Thyroid gland (tissue), 4 donors: Measurements from ENCODE around the gene GRIP2.

Experiments
- POLR2A ChIP-seq, 2 donors: fragments of 450-650 bp; IDR thresholded peaks; one replicate each; pipeline ENCODE4 v1.6.1; 2017; ENCODE audit warnings: antibody characterized with exemption in 2 of 2, mild to moderate bottlenecking in 2 of 2, moderate library complexity in 1 of 2
- TF ChIP-seq, protein P1 (sequence below), 6 experiments: fragments of 200-600 bp in 3 of 6; fragments of 450-650 bp in 3 of 6; sonication (generic) in 3 of 6; IDR thresholded peaks; one replicate each; pipeline ENCODE4 v1.5.1; 2016 to 2019; ENCODE audit warnings: antibody characterized with exemption in 6 of 6, mild to moderate bottlenecking in 2 of 6, inconsistent platforms in 1 of 6, moderate library complexity in 1 of 6

DNA sequence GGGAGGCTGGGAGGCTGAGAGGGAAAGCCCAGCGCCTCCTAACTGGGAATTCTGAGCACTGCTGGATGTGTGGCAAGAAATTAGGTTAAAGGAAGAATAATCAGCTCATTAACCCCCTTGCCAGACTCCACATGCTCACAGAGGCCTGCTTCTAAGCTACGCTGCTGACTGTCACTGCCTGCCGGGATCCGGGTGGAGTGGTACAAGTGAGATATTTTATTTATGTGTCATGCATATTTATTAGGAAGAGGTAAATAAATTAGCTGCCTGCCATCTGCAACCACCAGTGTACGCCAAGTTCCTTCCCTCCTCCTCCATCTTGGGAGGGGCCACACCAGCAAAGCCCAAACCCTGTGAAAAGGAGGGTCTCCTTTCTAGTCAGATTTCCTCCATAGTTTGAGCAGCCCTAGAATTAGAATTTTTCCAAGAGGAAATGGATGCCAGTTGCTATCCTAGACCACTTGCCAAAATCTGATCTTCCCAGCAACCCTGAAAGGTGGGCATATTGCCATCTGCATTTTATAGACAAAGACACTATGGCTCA lies 43.5 kb upstream of the GRIP2 start:
- TF ChIP-seq, protein P1, sequence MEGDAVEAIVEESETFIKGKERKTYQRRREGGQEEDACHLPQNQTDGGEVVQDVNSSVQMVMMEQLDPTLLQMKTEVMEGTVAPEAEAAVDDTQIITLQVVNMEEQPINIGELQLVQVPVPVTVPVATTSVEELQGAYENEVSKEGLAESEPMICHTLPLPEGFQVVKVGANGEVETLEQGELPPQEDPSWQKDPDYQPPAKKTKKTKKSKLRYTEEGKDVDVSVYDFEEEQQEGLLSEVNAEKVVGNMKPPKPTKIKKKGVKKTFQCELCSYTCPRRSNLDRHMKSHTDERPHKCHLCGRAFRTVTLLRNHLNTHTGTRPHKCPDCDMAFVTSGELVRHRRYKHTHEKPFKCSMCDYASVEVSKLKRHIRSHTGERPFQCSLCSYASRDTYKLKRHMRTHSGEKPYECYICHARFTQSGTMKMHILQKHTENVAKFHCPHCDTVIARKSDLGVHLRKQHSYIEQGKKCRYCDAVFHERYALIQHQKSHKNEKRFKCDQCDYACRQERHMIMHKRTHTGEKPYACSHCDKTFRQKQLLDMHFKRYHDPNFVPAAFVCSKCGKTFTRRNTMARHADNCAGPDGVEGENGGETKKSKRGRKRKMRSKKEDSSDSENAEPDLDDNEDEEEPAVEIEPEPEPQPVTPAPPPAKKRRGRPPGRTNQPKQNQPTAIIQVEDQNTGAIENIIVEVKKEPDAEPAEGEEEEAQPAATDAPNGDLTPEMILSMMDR (IDR thresholded peaks at IDR 0.05), result no peak
- no peak for TF ChIP-seq POLR2A (IDR thresholded peaks at IDR 0.05)
